GM12801 (cell line): ENCODE data around the gene SAMD8.

Experiments used
- CTCF ChIP-seq: IDR thresholded peaks from one replicate; pipeline ENCODE4 v1.5.1; 2011; ENCODE audit warnings: control low read depth; ENCODE audit not compliant: insufficient read length; ENCODE audit errors: extremely low read depth

The SAMD8 gene

GRCh38 chr10:75088640-75089039 lies 22.8 kb upstream of the SAMD8 start:
- TF ChIP-seq CTCF: no peak

DNA sequence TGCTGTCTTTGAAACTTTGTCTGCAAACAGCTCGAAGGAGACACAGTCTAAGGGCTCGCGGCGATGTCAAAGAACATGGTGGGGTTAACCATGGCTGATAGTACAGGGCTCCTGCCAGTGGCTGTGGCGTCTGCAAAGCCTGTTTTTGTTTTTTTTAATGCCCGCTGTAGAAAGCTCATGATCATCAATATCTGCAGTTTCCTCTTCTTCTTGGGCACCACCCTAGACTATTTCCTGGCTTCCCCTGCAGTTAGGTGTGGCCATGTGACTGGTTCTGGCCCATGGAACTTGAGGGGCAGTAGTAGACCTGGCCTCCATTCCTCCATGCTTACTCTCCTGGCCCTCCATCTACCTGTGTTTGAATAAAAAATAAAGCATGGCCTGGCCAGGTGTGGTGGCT lies 21.8 kb upstream of the SAMD8 start:
- TF ChIP-seq CTCF: no peak

GRCh38 chr10:75091146-75091545 lies 20.3 kb upstream of the SAMD8 start:
- no peak for TF ChIP-seq CTCF

DNA sequence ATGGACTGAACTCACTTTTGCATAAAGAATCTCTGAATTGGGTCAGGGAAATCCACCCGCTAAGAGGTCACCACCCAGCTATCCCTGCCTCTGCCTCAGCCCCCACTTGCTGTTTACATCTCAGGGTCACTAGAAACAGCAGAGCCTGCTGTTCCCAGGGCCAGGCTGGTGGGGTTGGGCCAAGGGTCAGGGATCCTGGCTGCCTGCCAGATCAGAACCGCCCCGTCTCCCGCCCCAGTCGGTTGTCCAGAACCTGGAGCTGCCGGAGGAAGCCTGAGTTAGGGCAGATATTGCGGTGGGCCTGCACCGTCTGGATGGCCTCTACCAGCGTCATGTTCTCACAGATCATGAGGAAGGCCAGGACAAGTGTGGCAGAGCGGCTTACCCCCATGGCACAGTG lies 17.0 kb upstream of the SAMD8 start:
- no peak for TF ChIP-seq CTCF

GRCh38 chr10:75095631-75096030 lies 15.8 kb upstream of the SAMD8 start:
- no peak for TF ChIP-seq CTCF

DNA sequence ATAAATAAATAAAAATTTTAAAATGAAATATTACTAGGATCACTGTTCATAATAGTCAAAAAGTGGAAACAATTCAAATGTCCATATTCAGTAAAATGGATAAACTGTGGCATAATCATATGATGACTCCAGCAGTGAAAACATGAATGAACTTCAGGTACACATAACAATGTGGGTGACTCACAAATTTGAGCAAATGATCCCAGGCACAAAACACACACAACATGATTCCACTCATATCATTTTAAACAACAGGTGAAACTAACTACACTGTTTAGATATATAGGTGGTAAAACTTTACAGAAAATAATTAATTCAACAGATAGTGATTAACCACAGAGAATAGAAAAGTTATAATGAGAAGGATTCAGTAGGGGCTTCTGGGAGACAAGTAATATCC lies 14.7 kb upstream of the SAMD8 start:
- TF ChIP-seq CTCF: no peak

DNA sequence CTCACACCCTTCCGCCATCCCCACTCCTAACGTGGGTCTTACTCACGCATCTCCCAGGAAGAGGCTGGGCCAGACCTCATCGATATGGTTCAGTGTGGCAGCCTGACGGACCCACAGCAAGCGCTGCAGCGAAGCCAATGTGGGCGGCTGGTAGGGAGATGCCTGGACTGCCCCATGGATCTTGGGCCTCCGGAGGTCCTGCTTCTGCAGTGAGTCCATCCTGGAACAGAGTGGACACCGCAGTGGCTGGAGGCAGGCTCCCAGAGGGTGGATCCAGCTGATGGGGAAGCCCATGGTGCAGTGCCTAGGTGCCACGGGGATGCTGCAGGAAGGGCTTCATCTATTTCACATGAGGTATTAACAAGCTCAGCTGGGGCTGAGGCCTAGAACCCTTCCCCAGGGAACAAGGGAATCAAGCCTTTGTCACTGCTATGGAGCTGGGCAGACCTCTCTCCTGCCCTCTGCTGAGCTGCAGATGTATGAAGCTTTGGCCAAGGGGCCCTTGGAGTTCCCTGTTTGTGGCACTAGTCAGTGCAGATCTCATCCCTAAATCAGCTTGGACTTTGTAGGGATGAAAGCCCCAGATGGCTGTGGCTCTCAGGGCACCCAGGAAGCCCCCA lies 13.7 kb upstream of the SAMD8 start:
- TF ChIP-seq CTCF: no peak
